Fibroblast of gingiva (primary cell): ENCODE measurements around the gene PROZ.

ENCODE experiments used
- DNase-seq: peaks from one replicate; pipeline ENCODE4 v3.0.0-alpha.2; 2011; ENCODE audit warnings: low read depth

The PROZ gene

DNA sequence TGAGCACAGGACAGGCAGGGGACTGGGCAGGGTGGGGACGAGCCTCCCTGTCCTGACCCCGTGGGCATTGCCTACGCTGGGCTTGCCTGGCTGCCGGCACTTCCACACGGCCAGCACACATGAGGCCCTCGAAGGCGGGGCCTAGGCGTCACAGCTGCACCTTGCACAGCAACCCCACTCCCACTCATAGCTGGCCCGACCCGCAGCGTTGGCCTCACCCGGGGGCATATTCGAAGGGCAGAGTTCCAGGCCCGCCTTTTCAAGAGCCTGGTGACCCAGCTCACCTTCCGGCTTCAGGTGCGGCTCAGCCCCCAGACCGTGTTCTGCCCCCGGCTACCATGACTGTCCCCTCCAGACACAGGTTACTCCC lies 16.9 kb upstream of the PROZ start:
- no peak for DNase-seq

DNA sequence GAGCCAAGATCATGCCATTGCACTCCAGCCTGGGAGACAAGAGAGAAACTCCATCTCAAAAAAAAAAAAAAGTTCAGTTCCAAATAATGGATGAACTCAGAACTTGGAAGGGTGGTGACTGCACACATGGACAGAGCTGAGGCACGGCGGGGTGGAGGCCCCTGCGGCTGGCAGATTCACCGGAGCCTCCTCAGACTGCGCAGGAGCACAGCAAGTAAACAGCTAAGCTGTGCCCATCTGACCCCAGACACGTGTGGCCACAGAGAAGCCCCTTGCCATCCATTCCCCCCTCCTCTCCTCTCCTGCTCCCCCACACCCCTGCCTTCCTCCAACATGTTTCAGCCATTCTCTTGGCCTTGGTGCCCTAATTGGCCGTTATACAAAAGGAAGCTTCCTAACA lies 15.6 kb upstream of the PROZ start:
- DNase-seq, result no peak

DNA sequence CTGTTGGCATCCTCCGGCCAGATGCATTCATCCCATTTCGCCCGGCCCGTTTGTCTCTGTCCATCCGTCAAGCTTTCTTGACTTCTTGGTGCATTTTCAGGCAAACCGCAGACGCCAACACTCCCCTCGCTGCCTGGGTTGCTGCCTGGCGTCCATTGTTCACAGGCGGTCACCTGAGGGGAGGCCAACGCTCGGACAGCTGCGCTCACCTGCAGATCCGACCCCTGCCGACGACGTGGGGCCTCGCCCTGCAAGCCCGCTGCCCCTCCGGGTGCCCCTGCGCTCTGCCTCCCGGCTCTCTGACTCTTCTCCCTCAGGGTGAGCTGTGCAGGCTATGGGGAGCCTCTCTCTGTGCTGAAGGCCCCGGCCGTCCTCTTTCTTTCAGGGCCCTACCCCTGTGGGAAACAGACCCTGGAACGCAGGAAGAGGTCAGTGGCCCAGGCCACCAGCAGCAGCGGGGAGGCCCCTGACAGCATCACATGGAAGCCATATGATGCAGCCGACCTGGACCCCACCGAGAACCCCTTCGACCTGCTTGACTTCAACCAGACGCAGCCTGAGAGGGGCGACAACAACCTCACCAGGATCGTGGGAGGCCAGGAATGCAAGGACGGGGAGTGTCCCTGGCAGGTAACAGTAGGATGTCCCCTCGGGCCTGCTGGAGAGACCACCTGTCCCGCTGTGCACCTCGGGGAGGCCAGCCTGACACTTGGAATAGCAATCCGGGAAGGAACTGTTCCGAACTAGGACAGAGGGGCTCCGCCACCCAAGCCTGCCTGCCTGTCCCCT lies 14.8 kb upstream of the PROZ start:
- DNase-seq, result no peak

DNA sequence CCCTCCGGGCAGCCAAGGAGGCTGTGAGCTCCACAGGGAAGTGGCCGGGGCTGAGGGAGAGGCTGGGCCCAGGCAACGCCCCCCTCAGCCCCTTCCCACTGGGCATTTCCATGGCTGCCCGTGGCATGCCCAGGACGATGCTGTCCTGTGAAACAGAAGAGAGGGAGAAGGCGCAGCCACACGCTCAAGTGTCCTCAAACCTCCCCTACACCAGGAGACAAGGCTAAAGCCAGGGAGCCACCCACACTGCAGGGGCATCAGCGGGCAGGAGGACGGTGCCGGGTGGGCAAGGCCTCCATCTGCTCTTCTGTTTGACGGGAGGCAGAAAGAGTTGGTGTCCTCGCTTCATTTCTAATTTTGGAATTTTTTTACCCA lies 14.2 kb upstream of the PROZ start:
- no peak for DNase-seq

DNA sequence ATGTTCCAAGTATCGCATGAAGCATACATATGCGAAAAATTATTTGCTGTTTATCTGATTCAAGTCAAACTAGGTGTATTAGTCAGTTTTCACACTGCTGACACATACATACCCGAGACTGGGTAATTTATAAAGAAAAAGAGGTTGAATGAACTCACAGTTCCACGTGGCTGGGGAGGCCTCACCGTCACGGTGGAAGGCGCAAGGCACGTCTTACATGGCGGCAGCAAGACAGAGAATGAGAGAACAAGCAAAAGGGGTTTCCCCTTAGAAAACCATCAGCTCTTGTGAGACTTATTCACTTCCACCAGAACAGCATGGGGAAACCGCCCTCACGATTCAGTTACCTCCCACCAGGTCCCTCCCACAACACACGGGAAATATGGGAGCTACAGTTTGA lies 13.0 kb upstream of the PROZ start:
- DNase-seq, result no peak

DNA sequence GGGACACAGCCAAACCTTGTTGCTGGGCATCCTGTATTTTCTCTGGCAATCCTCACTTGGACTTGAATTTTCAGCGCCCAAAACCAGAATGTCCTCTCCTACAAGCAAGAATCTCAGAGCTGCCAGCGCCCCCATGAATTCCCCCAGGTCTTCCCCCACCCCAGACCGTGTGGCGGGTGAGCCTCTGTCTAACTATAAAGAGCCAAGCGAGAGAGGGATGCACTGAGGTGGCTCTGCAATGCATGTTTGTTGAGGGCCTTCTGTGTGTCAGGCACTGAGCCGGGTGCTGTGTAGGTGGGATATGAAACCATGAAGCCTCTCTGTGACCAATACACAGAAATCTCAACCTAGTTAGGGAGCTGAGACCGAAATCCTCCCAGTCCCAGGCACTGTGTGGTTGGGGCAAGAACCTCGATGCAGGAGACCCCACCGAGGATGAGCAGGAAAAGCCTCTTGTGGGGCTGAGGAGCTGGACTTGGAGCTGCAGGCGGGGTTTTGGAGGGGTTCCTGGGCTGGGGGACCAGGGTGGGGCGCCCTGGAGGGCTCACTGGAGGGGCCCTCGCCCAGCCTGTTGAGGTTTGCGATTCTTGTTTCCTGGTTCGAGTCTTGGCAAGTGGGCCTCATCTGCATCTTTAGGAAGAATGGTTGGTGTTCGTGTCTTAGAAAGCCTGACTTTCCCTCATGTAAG lies 12.4 kb upstream of the PROZ start:
- no peak for DNase-seq

DNA sequence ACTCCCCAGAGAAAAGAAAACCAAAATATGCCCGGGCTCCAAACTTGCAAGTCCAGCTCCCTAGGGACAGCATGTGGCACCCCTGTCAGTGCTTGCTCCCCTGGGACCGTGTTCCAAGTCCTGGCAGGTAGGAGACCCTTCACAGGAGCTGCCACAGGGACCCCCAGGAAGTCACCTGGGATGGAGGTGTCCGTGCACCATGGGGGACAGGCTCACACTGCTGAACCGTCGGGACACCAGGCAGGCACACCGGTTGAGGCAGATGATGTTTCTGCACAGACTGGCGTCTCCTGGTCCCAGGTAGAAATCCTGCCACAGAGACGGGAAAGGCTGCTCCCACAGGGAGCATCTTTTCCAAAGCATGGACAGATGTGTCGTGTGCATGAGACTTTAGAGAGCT lies 11.7 kb upstream of the PROZ start:
- no peak for DNase-seq

DNA sequence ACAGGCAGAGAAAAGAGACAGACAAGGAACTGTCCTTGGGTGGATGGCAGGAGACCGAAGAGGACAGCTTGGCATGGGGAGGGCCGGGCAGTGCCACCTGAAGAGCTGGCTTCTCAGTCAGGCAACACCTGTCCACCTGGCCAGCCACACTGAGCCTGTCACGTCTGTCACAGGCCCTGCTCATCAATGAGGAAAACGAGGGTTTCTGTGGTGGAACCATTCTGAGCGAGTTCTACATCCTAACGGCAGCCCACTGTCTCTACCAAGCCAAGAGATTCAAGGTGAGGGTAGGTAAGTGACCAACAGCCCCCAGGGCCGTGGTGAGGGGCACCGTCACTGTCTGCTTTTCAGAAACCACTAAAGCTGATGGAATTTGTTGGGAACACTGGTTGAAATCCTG lies 11.2 kb upstream of the PROZ start:
- DNase-seq, result no peak

DNA sequence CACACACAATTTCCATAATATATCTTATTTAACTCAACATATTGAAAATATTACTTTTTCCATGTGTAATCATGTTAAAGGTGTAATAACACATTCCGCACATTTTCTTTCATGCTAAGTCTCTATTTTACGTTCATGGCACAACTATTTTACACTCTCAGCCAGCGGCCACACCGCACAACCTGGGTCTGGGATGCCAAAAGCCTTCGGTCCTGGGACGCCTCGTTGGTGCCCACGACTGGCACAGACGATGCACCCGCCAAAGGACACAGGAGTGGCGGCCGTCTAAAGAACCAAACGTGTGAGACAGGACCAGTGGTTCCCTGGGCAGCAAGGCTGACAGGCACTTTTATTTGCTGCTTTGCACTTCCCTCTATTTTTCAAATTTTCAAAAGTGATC lies 10.0 kb upstream of the PROZ start:
- DNase-seq, result no peak

DNA sequence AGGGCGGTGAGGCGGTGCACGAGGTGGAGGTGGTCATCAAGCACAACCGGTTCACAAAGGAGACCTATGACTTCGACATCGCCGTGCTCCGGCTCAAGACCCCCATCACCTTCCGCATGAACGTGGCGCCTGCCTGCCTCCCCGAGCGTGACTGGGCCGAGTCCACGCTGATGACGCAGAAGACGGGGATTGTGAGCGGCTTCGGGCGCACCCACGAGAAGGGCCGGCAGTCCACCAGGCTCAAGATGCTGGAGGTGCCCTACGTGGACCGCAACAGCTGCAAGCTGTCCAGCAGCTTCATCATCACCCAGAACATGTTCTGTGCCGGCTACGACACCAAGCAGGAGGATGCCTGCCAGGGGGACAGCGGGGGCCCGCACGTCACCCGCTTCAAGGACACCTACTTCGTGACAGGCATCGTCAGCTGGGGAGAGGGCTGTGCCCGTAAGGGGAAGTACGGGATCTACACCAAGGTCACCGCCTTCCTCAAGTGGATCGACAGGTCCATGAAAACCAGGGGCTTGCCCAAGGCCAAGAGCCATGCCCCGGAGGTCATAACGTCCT lies 9.4 kb upstream of the PROZ start:
- DNase-seq, result no peak

DNA sequence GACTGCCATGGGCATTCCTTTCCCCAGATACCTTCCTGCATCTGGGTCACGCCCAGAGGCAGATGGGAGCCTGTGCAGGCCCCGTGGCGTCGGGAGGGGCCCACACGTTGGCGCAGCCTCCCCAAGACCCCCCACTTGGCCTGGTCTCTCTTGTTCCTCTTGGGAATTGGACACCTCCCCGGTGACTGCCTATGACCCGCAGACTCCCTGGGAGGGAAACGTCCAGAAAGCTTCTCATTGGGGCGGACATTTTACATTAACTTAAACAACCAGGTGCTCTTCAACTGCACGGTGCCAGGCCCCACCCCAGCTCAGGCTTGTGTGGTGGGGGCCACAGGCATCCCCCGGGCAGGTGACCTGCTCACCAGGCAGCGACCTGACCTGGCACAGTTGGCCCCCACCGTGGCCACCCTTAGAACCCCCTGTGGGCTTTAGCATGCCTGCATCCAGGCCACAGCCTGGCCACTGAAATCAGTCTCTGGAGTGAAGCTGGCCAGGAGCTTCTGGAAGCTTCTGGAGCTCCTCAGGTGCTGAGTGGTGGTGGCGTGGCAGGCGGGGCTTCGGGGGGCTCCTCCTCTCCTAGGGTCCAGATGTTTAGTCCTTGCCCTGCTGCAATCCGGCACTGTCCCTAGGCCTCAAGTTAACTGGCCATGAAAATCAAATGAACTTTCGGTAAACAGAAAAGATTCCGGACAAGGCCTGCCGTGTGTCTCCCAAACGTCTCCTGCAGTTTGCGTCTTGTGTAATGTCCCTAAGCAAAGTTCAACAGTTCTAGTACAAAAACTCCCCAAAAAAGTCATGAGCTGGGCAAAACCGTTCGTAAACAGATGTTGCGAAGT lies 8.5 kb upstream of the PROZ start:
- DNase-seq, result no peak

DNA sequence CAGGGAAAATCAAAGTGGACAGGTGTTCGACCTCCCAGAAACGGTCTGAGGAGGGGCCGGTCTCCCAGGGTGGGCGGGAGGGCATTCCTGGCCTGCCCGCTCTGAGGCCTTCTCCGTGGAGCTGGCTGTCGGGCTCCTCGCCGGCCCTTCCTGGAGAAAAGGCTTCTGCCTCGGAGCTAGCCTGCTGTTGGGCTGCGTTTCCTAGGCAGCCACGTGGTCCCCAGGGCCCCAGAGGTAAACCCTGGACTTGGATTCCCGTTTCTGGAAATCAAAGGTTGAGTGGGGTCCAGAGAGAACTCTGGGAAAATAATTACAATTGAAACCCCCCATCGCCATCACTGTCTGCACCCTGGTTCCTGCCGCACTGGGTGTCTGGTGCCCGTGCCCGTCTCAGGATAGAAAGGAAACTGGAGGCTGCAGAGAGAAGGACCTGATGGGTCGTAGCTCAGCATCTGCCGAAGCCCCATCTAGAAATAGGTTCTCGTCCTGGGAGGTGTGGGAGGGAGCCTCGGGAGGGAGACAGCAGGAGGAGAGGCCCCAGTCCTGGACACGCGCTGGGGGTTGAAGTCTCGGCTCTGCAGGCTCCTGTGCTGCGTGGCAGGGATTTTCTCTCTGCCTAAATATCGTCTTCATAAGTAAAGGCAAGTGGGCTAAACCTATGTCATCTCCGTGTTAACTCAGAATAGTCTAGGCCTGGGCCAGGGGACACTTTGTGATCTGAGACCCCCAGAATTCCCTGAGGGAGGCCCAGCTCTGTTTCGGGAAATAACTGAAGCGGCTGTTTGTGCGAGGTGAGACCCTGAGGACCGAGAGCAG lies 7.7 kb upstream of the PROZ start:
- DNase-seq, result no peak

DNA sequence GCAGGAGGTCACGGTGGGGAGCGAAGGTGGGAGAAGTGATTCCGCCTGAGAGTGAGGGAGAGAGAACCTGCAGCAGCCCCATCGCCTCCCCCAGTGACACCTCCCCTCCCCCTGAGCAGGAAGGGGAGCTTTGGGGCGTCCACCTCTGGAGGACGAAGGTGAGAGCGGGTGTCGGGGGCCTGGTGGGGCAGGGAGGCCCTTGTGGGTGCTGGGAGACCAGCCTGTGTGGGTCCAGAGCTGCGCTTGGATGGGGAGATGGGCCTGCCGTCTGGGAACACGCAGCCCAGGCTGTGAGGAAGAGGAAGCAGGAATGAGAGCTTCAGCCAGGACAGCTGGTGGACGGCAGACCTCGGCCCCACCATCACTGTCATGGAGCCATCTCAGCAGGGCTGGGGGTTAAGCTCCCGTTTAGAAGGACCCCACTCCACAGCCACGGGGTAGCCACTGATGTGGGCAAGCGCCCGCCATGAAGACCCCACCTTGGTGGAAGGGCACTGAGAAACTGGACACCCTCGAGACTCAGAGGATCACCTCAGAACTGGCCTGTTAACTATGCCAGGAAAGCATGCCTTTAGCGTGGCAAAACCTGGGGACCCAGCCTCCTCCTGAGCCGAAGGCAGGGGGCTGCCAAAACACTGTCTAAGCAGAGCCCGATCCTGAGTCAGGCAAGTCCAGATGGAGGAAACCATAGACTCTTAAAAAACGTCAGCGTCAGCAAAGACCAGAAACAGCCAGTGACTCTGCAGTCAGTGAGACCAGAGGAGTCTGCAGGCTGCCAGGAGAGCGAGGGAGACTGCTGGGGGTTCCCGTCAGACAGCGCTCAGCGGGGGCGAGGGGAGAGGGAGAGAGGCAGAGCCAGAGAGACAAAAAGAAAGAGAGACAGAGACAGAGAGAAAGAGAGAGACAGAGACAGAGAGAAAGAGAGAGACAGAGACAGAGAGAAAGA lies 6.4 kb upstream of the PROZ start:
- peak; percentile 61 for DNase-seq

DNA sequence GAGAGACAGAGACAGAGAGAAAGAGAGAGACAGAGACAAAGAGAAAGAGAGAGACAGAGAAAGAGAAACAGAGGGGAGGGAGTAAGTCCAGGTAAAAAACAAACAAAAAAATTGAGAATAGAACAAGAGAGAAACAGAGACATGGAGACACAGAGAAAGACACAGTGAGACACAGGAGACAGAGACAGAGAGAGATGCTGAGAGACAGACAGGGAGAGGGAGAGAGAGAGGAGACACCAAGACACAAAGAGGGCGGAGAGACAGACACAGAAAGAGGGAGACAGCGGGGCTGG lies 5.8 kb upstream of the PROZ start:
- no peak for DNase-seq

DNA sequence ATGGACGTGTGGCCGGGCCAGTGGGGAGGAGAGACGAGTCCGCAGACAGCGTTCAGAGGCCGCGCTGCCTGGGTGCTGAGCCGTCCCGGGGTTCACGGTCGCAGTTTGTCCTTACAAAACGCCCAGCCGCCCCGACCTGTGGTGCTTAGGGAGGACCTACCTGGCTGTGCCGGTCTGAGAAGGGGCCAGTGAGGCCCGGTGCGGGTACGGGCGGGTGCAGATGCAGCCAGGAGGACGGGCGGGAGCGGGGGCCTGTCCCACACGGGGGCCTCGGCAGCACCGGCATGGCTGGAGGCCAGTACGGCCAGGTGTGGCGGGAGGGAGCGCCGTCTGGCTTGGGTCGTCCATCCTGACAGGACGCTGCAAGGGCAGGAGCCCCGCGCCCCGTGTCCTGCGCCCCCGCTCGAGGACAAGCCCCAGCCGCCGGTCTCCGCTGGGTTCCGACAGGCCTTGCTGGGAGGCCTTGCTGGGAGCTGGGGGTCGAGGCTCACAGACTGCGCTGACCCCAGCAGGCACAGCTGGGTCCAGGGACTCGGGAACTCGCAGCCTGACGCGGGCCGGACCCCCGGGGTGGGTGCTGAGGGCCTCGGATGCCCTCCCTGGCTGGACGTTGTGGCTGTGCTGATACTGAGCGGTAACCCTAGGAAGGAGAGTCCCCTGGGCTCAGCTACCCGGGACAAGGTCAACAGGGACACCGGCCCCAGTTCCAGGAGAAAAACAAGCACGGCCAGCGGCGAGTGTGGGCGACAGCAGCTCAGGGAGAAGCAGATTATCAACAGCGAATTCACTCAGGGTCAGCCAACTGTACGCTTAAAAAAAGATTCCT lies 5.3 kb upstream of the PROZ start:
- peak; percentile 18 for DNase-seq

DNA sequence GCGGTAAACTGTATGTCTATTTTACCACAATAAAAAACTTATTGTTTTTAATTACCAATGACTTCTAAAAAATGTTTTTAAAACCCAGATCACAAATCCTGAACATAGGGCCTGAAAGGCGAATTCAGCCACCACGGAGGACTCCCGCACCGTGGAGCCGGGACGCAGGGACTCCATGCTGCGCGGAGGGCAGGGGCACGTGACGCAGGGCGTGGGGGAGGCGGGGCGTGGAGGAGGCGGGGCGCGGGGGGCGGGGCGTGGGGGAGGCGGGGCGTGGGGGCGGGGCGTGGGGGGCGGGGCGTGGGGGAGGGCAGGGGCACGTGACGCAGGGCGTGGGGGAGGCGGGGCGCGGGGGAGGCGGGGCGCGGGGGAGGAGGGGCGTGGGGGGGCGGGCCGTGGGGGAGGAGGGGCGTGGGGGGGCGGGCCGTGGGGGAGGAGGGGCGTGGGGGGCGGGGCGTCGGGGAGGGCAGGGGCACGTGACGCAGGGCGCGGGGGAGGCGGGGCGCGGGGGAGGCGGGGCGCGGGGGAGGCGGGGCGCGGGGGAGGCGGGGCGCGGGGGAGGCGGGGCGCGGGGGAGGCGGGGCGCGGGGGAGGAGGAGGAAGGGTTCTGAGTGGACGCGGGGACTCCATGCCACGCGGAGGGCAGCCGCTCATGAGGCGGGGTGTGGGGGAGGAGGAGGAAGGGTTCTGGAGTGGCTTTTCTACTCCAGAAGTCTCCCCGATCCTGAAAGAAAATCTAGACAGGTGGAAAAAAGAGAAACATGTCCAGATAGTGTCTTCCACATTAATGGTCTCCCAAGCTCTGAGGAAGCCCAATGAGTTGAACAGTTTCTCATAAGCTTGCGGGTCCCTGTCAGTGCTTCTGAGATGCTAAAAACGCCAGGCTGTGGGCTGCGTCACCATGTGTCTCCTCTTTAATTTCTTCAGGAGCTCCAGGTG lies 4.4 kb upstream of the PROZ start:
- DNase-seq, result peak; percentile 62

DNA sequence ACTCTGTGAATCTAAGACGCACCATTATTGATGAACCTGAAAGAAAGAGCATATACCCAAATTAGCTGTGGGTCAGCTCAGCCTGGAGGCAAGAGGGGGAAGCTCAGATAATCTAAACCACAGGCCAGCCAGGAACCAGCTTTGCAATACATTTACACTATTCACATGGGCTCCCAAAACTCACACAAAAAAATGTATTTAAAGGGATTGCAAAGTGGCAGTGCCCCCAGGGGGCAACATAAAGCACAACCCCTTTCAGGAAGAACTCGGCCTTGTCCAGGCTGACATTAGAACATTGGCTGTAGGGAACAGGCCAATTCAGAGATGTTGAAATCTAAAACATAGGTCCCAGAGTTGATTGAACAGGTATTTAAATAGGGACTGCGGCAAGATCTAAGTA lies 3.2 kb upstream of the PROZ start:
- no peak for DNase-seq

DNA sequence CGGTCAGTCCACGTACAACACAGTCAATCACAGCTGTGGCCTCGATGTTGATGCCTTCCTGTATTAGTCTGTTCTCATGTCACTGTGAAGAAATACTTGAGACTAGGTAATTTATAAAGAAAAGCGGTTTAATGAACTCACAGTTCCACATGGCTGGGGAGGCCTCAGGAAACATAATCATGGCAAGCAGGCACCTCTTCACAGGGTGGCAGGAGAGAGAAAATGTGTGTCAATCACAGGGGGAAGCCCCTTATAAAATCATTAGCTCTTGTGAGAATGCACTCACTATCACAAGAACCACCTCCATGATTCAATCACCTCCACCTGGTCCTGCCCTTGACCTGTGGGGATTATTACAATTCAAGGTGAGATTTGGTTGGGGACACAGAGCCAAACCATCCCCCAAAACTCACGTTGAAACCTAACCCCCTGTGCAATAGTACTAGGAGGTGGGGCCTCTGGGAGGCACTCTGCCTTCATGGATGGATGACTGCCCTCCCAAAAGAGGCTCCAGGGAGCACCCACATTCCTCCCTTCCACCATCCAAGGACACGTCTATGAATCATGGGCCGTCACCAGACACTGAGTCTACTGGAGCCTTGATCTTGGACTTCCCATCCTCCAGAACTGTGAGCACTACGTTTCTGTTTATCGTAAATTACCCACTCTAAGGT lies 2.3 kb upstream of the PROZ start:
- DNase-seq, result no peak
